ENCODE data around the gene TMEM131L.

The TMEM131L gene

GRCh38 chr4:153531976-153532626, 65.9 kb downstream of the TMEM131L start:
- H3K79me2 ChIP-seq (ENCODE audit: insufficient read depth, low read length) = peaks cover 98% of the 10 kb centered on the region
- H3K4me1 ChIP-seq (ENCODE audit: insufficient read depth, low read length, severe bottlenecking) = peaks cover 82% of the 10 kb centered on the region
- no peak overlapping the region for H3K4me3 ChIP-seq (ENCODE audit: low read depth, low read length, poor library complexity, severe bottlenecking)
- H2AFZ ChIP-seq (ENCODE audit: low read length) = no peak overlapping the region
- no peak overlapping the region for H3K27ac ChIP-seq (ENCODE audit: low read depth, low read length, poor library complexity, severe bottlenecking)
- H4K20me1 ChIP-seq (ENCODE audit: insufficient read depth, low read length) = no peaks in the 10 kb centered on the region; the same call in 1 of the 2 replicates
- peaks cover 3% of the 10 kb centered on the region; the same call in 1 of the 2 replicates for H3F3A ChIP-seq (ENCODE audit: insufficient read depth, low read length)
- H3K9me3 ChIP-seq (ENCODE audit: low read length) = no peaks in the 10 kb centered on the region
- TF ChIP-seq EZH2 (IDR thresholded peaks at IDR 0.05; ENCODE audit: borderline replicate concordance, low read length) (no peak), CTCF (IDR thresholded peaks at IDR 0.05; ENCODE audit: low read length) (no peak)
- no peak overlapping the region for H3K9ac ChIP-seq (ENCODE audit: low read length)
- no peaks in the 10 kb centered on the region for H3K27me3 ChIP-seq (ENCODE audit: insufficient read depth, low read length)
- H3K4me2 ChIP-seq (ENCODE audit: low read length) = no peak overlapping the region
- H3K9me2 ChIP-seq (ENCODE audit: low read depth, low read length) = no peaks in the 10 kb centered on the region
- peaks cover 88% of the 10 kb centered on the region for H3K36me3 ChIP-seq (ENCODE audit: insufficient read depth, low read length)

- Histone ChIP-seq H3K9me3 (ENCODE audit: low read length) (no peaks in the 10 kb centered on the region), H3K4me2 (ENCODE audit: low read length) (no peak overlapping the region), H3K4me3 (ENCODE audit: low read depth, low read length, poor library complexity, severe bottlenecking) (no peak overlapping the region), H3K79me2 (ENCODE audit: insufficient read depth, low read length) (peaks cover 98% of the 10 kb centered on the region), H3K9ac (ENCODE audit: low read length) (no peak overlapping the region), H3K4me1 (ENCODE audit: insufficient read depth, low read length, severe bottlenecking) (peaks cover 78% of the 10 kb centered on the region), H3K36me3 (ENCODE audit: insufficient read depth, low read length) (peaks cover 88% of the 10 kb centered on the region), H3K9me2 (ENCODE audit: low read depth, low read length) (no peaks in the 10 kb centered on the region), H4K20me1 (ENCODE audit: insufficient read depth, low read length) (no peaks in the 10 kb centered on the region; the same call in 1 of the 2 replicates), H3F3A (ENCODE audit: insufficient read depth, low read length) (peaks cover 3% of the 10 kb centered on the region; the same call in 1 of the 2 replicates), H2AFZ (ENCODE audit: low read length) (no peak overlapping the region), H3K27me3 (ENCODE audit: insufficient read depth, low read length) (no peaks in the 10 kb centered on the region), H3K27ac (ENCODE audit: low read depth, low read length, poor library complexity, severe bottlenecking) (no peak overlapping the region)
- TF ChIP-seq CTCF (IDR thresholded peaks at IDR 0.05; ENCODE audit: low read length) (no peak), EZH2 (IDR thresholded peaks at IDR 0.05; ENCODE audit: borderline replicate concordance, low read length) (no peak)
Observed at GRCh38 chr4:153532636-153533035, 66.5 kb downstream of the TMEM131L start.

GRCh38 chr4:153533387-153533786, 67.2 kb downstream of the TMEM131L start:
- Histone ChIP-seq H3F3A (ENCODE audit: insufficient read depth, low read length) (peaks cover 3% of the 10 kb centered on the region; the same call in 1 of the 2 replicates), H4K20me1 (ENCODE audit: insufficient read depth, low read length) (no peaks in the 10 kb centered on the region; the same call in 1 of the 2 replicates), H3K4me3 (ENCODE audit: low read depth, low read length, poor library complexity, severe bottlenecking) (no peak overlapping the region), H3K9ac (ENCODE audit: low read length) (no peak overlapping the region), H3K79me2 (ENCODE audit: insufficient read depth, low read length) (peaks cover 98% of the 10 kb centered on the region), H3K4me1 (ENCODE audit: insufficient read depth, low read length, severe bottlenecking) (peaks cover 78% of the 10 kb centered on the region), H2AFZ (ENCODE audit: low read length) (no peak overlapping the region), H3K27ac (ENCODE audit: low read depth, low read length, poor library complexity, severe bottlenecking) (no peak overlapping the region), H3K27me3 (ENCODE audit: insufficient read depth, low read length) (no peaks in the 10 kb centered on the region), H3K9me2 (ENCODE audit: low read depth, low read length) (no peaks in the 10 kb centered on the region), H3K4me2 (ENCODE audit: low read length) (no peak overlapping the region), H3K36me3 (ENCODE audit: insufficient read depth, low read length) (peaks cover 88% of the 10 kb centered on the region), H3K9me3 (ENCODE audit: low read length) (no peaks in the 10 kb centered on the region)
- no peak for TF ChIP-seq EZH2 (IDR thresholded peaks at IDR 0.05; ENCODE audit: borderline replicate concordance, low read length)
- TF ChIP-seq CTCF (IDR thresholded peaks at IDR 0.05; ENCODE audit: low read length) = no peak

Data from OCI-LY1 (cell line).